Measurements from ENCODE around the gene MDP1.

- no peak for TF ChIP-seq POLR2AphosphoS5 (IDR thresholded peaks at IDR 0.05)
- TF ChIP-seq, protein P1, sequence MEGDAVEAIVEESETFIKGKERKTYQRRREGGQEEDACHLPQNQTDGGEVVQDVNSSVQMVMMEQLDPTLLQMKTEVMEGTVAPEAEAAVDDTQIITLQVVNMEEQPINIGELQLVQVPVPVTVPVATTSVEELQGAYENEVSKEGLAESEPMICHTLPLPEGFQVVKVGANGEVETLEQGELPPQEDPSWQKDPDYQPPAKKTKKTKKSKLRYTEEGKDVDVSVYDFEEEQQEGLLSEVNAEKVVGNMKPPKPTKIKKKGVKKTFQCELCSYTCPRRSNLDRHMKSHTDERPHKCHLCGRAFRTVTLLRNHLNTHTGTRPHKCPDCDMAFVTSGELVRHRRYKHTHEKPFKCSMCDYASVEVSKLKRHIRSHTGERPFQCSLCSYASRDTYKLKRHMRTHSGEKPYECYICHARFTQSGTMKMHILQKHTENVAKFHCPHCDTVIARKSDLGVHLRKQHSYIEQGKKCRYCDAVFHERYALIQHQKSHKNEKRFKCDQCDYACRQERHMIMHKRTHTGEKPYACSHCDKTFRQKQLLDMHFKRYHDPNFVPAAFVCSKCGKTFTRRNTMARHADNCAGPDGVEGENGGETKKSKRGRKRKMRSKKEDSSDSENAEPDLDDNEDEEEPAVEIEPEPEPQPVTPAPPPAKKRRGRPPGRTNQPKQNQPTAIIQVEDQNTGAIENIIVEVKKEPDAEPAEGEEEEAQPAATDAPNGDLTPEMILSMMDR (IDR thresholded peaks at IDR 0.05), result no peak
- no peak for TF ChIP-seq POLR2A (IDR thresholded peaks at IDR 0.05)
- no peak for TF ChIP-seq EP300 (IDR thresholded peaks at IDR 0.05)
Measured at GRCh38 chr14:24213866-24214662, 1.8 kb downstream of the MDP1 start.
